Peyer's patch (tissue), 4 donors: ENCODE data around the gene DET1.

Source experiments
- CTCF ChIP-seq, 6 experiments: fragments of 450-650 bp in 4 of 6; fragments of 200-600 bp in 2 of 6; sonication (generic) in 1 of 6; IDR thresholded peaks; one replicate each; pipeline ENCODE4 v1.5.1; 2017 to 2019; ENCODE audit warnings: antibody characterized with exemption in 6 of 6, mild to moderate bottlenecking in 3 of 6, moderate library complexity in 1 of 6
- POLR2A ChIP-seq, 2 donors: fragments of 450-650 bp; IDR thresholded peaks; one replicate each; pipeline ENCODE4 v1.5.1; 2017; ENCODE audit warnings: antibody characterized with exemption in 2 of 2, mild to moderate bottlenecking in 2 of 2, moderate library complexity in 2 of 2

- TF ChIP-seq POLR2A (IDR thresholded peaks at IDR 0.05) (no peak), CTCF (IDR thresholded peaks at IDR 0.05) (no peak)
Observed at GRCh38 chr15:88490036-88490435, 56.4 kb downstream of the DET1 start.
